HCT116 (cell line): ENCODE measurements around the gene CLSTN3. TPM values are rescaled to one million over a fixed set of nuclear protein-coding genes. Genes with fewer than 3 reads are reported as not detected.

Experiments
- ATAC-seq: fragments of 200-7000 bp; cut with Tn5 transposase; 2 replicates; pipeline ENCODE4 v1.9.1; 2020; ENCODE audit warnings: mild to moderate bottlenecking, moderate library complexity
- BruUV-seq: library from RNA; stranded (reverse); fragments of 400-500 nt; replicated peaks from 2 replicates; lab custom pipeline; 2021; lab: Mats Ljungman, UMichigan
- CTCF ChIA-PET: fragments of 300-600 bp; sonication (Branson Sonifier 250); formaldehyde crosslinking; loops from one replicate; lab custom pipeline; 2021; ENCODE audit warnings: antibody characterized with exemption; lab: Charles Lee
- POLR2A ChIA-PET: fragments of 300-600, 350-600 bp; sonication (Branson Sonifier 250); formaldehyde crosslinking; loops from one replicate; lab custom pipeline; 2021; ENCODE audit warnings: antibody characterized with exemption; lab: Charles Lee
- RAD21 ChIA-PET, 2 experiments: fragments of 300-600 bp; sonication (Branson Sonifier 250); formaldehyde crosslinking; loops; one replicate each; lab custom pipeline; 2023; ENCODE audit warnings: low total read pairs in 2 of 2; ENCODE audit not compliant: uncharacterized antibody in 2 of 2, unreplicated experiment in 2 of 2, low non-redundant PET in 1 of 2; lab: Charles Lee
- DNase-seq: peaks from one replicate; pipeline ENCODE4 v3.0.0-alpha.2; 2010; ENCODE audit warnings: low read depth, low spot score
- H2AFZ ChIP-seq: fragments of 200-600 bp; shearing (Covaris generic), sonication (generic); 2 replicates; pipeline ENCODE4 v1.6.1; 2017; ENCODE audit warnings: low read depth, mixed run types, mixed read lengths, antibody characterized with exemption, low read length; ENCODE audit not compliant: poor library complexity, severe bottlenecking
- H3K27ac ChIP-seq: 2 replicates; pipeline ENCODE4 v1.5.1; 2012; ENCODE audit warnings: low read depth, low read length
- H3K27me3 ChIP-seq: fragments of 200-600 bp; sonication (generic); 2 replicates; pipeline ENCODE4 v1.6.1; 2016; ENCODE audit warnings: mixed run types, low read length, mixed read lengths; ENCODE audit not compliant: insufficient read depth
- H3K36me3 ChIP-seq, 2 experiments: fragments of 200-500 bp in 1 of 2; fragments of 200-600 bp in 1 of 2; sonication (Bioruptor generic) in 1 of 2; sonication (generic) in 1 of 2; 2 replicates each; pipeline versions ENCODE4 v1.5.1 to v1.6.1; 2014 to 2016; ENCODE audit warnings: low read length in 2 of 2, inconsistent platforms in 1 of 2, mixed read lengths in 1 of 2, mixed run types in 1 of 2; ENCODE audit not compliant: insufficient read depth in 2 of 2, control insufficient read depth in 1 of 2
- H3K4me1 ChIP-seq, 2 experiments: fragments of 200-600 bp in 1 of 2; sonication (generic) in 1 of 2; 2 replicates each; pipeline versions ENCODE4 v1.5.1 to v1.6.1; 2012 to 2017; ENCODE audit warnings: low read length in 2 of 2, inconsistent platforms in 1 of 2, mild to moderate bottlenecking in 1 of 2, mixed read lengths in 1 of 2, mixed run types in 1 of 2, moderate library complexity in 1 of 2; ENCODE audit not compliant: insufficient read depth in 2 of 2, control insufficient read depth in 1 of 2
- H3K4me2 ChIP-seq: fragments of 200-600 bp; sonication (generic); 2 replicates; pipeline ENCODE4 v1.6.1; 2017; ENCODE audit warnings: mixed run types, low read length, mixed read lengths
- H3K4me3 ChIP-seq, 2 experiments: fragments of 200-600 bp in 1 of 2; sonication (generic) in 1 of 2; replicated peaks in 1 of 2; 2 replicates each; pipeline ENCODE4 v1.5.1; 2011 to 2016; ENCODE audit warnings: low read length in 2 of 2, control low read depth in 1 of 2, low read depth in 1 of 2, mild to moderate bottlenecking in 1 of 2, mixed read lengths in 1 of 2, mixed run types in 1 of 2
- H3K79me2 ChIP-seq: fragments of 200-600 bp; sonication (generic); 2 replicates; pipeline ENCODE4 v1.6.1; 2017; ENCODE audit warnings: mild to moderate bottlenecking, mixed run types, low read length, moderate library complexity, mixed read lengths; ENCODE audit not compliant: insufficient read depth
- H3K9ac ChIP-seq: fragments of 200-600 bp; sonication (generic); 2 replicates; pipeline ENCODE4 v1.6.1; 2016; ENCODE audit warnings: low read length, mixed read lengths
- H3K9me2 ChIP-seq: fragments of 200-600 bp; sonication (generic), shearing (Covaris generic); 2 replicates; pipeline ENCODE4 v1.6.1; 2017; ENCODE audit warnings: mixed run types, mild to moderate bottlenecking, moderate library complexity; ENCODE audit not compliant: insufficient read depth
- H3K9me3 ChIP-seq, 2 experiments: fragments of 200-500 bp in 1 of 2; fragments of 200-600 bp in 1 of 2; sonication (Bioruptor generic) in 1 of 2; sonication (generic) in 1 of 2; 2 replicates each; pipeline ENCODE4 v1.6.1; 2014 to 2017; ENCODE audit warnings: low read length in 2 of 2, mixed read lengths in 2 of 2, inconsistent platforms in 1 of 2, low read depth in 1 of 2, mild to moderate bottlenecking in 1 of 2, mixed run types in 1 of 2, moderate library complexity in 1 of 2; ENCODE audit not compliant: control insufficient read depth in 1 of 2, insufficient read depth in 1 of 2
- H4K20me1 ChIP-seq: fragments of 200-600 bp; sonication (generic), shearing (Covaris generic); 2 replicates; pipeline ENCODE4 v1.6.1; 2017; ENCODE audit warnings: mixed run types, mild to moderate bottlenecking, moderate library complexity; ENCODE audit not compliant: insufficient read depth
- CEBPB ChIP-seq: IDR thresholded peaks from 2 replicates; pipeline ENCODE4 v1.6.1; 2012; ENCODE audit warnings: low read depth
- CTCF ChIP-seq, 3 experiments: fragments of 200-600 bp in 1 of 3; sonication (generic) in 1 of 3; IDR thresholded peaks in 2 of 3; conservative IDR thresholded peaks in 1 of 3; 2 replicates each; pipeline ENCODE4 v1.5.1; 2012 to 2017; ENCODE audit warnings: low read depth in 2 of 3, low read length in 2 of 3, antibody characterized with exemption in 1 of 3, borderline replicate concordance in 1 of 3, control low read depth in 1 of 3, mild to moderate bottlenecking in 1 of 3, mixed read lengths in 1 of 3, mixed run types in 1 of 3, moderate library complexity in 1 of 3; ENCODE audit not compliant: insufficient read depth in 1 of 3
- EZH2 ChIP-seq: fragments of 200-600 bp; sonication (generic); IDR thresholded peaks from 2 replicates; pipeline ENCODE4 v1.6.1; 2017; ENCODE audit warnings: antibody characterized with exemption, mixed run types
- EZH2phosphoT487 ChIP-seq: fragments of 200-600 bp; IDR thresholded peaks from 2 replicates; pipeline ENCODE4 v1.6.1; 2018; ENCODE audit warnings: antibody characterized with exemption, borderline replicate concordance
- POLR2AphosphoS5 ChIP-seq: IDR thresholded peaks from 2 replicates; pipeline ENCODE4 v1.6.1; 2011; ENCODE audit warnings: mild to moderate bottlenecking, low read depth, low read length, moderate library complexity
- SP1 ChIP-seq: IDR thresholded peaks from 2 replicates; pipeline ENCODE4 v1.6.1; 2012; ENCODE audit warnings: low read depth
- YY1 ChIP-seq: IDR thresholded peaks from 2 replicates; pipeline ENCODE4 v1.6.1; 2011; ENCODE audit warnings: low read length, low read depth, moderate library complexity, mild to moderate bottlenecking; ENCODE audit not compliant: insufficient replicate concordance; ENCODE audit errors: extremely low read depth
- ZFX ChIP-seq: fragments of 450-650 bp; IDR thresholded peaks from 2 replicates; pipeline ENCODE4 v1.6.1; 2017
- intact Hi-C: fragments of 100-400 bp; cut with micrococcal nuclease; formaldehyde crosslinking; loops from 2 replicates; pipeline ENCODE4 v1.10.0; 2022
- total RNA-seq: library from RNA; stranded (reverse); gene quantifications from one replicate; pipeline ENCODE4 v1.2.1, GENCODE V29; 2021; ENCODE audit not compliant: unreplicated experiment
- TF ChIP-seq, protein P1 (sequence below): IDR thresholded peaks from 2 replicates; pipeline ENCODE4 v1.6.1; 2012
- TF ChIP-seq, protein P2 (sequence below): IDR thresholded peaks from 2 replicates; pipeline ENCODE4 v1.6.1; 2012
- TF ChIP-seq, protein P3 (sequence below): IDR thresholded peaks from 2 replicates; pipeline ENCODE4 v1.6.1; 2012; ENCODE audit warnings: low read depth

CLSTN3 gene
- total RNA-seq, 1 experiment from 2014 or later: 23.0 TPM

DNA sequence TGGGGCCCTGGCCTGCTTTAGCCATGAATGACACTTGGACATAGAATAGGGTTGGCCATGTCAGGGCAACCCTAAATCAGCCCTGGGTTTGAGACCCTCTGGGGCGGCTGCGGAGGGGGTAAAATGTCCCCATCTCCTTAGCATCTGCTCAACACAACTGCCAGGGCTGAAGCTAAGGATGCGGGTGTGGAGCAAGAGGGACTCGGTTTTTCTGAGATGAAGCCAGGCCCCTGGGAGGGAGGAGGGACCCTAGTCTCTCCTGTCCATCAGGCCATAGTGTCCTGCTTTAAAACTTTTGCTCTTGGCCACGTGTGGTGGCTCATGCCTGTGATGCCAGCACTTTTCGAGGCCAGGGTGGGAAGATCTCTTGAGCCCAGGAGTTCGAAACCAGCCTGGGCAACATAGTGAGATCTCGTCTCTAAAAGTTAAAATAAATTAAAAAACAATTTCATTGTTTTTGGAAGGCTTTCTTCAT lies 37.1 kb upstream of the CLSTN3 start:
- no peaks in the 10 kb centered on the region for H3K9me3 ChIP-seq
- no peak for TF ChIP-seq ZFX
- TF ChIP-seq YY1: no peak
- no peak for TF ChIP-seq CEBPB
- TF ChIP-seq EZH2phosphoT487: no peak
- no peak for TF ChIP-seq CTCF (IDR thresholded peaks at IDR 0.05 in 2 of 3, conservative IDR thresholded peaks at IDR 0.05 in 1 of 3; ENCODE audit: borderline replicate concordance in 1 of 3, insufficient read depth in 1 of 3, low read depth in 2 of 3, low read length in 2 of 3)
- no peak for TF ChIP-seq EZH2
- TF ChIP-seq, protein P1, sequence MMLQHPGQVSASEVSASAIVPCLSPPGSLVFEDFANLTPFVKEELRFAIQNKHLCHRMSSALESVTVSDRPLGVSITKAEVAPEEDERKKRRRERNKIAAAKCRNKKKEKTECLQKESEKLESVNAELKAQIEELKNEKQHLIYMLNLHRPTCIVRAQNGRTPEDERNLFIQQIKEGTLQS: no peak
- TF ChIP-seq, protein P2, sequence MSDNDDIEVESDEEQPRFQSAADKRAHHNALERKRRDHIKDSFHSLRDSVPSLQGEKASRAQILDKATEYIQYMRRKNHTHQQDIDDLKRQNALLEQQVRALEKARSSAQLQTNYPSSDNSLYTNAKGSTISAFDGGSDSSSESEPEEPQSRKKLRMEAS: no peak
- TF ChIP-seq SP1: no peak
- TF ChIP-seq, protein P3, sequence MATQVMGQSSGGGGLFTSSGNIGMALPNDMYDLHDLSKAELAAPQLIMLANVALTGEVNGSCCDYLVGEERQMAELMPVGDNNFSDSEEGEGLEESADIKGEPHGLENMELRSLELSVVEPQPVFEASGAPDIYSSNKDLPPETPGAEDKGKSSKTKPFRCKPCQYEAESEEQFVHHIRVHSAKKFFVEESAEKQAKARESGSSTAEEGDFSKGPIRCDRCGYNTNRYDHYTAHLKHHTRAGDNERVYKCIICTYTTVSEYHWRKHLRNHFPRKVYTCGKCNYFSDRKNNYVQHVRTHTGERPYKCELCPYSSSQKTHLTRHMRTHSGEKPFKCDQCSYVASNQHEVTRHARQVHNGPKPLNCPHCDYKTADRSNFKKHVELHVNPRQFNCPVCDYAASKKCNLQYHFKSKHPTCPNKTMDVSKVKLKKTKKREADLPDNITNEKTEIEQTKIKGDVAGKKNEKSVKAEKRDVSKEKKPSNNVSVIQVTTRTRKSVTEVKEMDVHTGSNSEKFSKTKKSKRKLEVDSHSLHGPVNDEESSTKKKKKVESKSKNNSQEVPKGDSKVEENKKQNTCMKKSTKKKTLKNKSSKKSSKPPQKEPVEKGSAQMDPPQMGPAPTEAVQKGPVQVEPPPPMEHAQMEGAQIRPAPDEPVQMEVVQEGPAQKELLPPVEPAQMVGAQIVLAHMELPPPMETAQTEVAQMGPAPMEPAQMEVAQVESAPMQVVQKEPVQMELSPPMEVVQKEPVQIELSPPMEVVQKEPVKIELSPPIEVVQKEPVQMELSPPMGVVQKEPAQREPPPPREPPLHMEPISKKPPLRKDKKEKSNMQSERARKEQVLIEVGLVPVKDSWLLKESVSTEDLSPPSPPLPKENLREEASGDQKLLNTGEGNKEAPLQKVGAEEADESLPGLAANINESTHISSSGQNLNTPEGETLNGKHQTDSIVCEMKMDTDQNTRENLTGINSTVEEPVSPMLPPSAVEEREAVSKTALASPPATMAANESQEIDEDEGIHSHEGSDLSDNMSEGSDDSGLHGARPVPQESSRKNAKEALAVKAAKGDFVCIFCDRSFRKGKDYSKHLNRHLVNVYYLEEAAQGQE: no peak
- TF ChIP-seq POLR2AphosphoS5: no peak
- H2AFZ ChIP-seq: no peak overlapping the region
- H3K79me2 ChIP-seq: no peaks in the 10 kb centered on the region
- no peak overlapping the region for H3K9ac ChIP-seq
- POLR2A ChIA-PET: interaction anchor here (0.8 kb wide), 1 partner anchor 15 kb away, joined by 3 read pairs; no protein-coding TSS in a partner anchor
- no peaks in the 10 kb centered on the region for H3K27me3 ChIP-seq
- CTCF ChIA-PET: interaction anchor here (1.1 to 1.6 kb wide), 2 partner anchors 14 to 147 kb away, joined by 3 to 6 read pairs; no protein-coding TSS in a partner anchor
- no peak; the same call in 1 of the 2 replicates for ATAC-seq
- RAD21 ChIA-PET: no interaction called here
- H3K36me3 ChIP-seq: no peaks in the 10 kb centered on the region
- no TSS peak for BruUV-seq
- H3K27ac ChIP-seq: no peak overlapping the region
- no peak overlapping the region for H3K4me2 ChIP-seq
- intact Hi-C loops: loop anchor here (1.0 to 5.0 kb wide), 3 partner anchors 121 to 169 kb away; partner anchors contain the start of genes C12orf57, EMG1 and PHB2
- H3K4me3 ChIP-seq: no peak overlapping the region
- peaks cover 0 to 6% of the 10 kb centered on the region in 2 experiments; a peak in 1 of 4 replicates for H3K4me1 ChIP-seq
- DNase-seq: no peak
- H3K9me2 ChIP-seq: no peaks in the 10 kb centered on the region
- no peaks in the 10 kb centered on the region for H4K20me1 ChIP-seq
